ENCODE results near the gene ACOT4. TPM values are rescaled to one million over a fixed set of nuclear protein-coding genes. Genes with fewer than 3 reads are reported as not detected.

ACOT4 gene
- 1.9 to 2.4 TPM (median 2.0 TPM) in 5 replicates for total RNA-seq (2022; extraction: Qiagen RNA extraction; ENCODE audit: low read depth)

GRCh38 chr14:73591690-73592449 is at the start of gene ACOT4:
Gene ACOT4, plus strand, starts transcription at chr14:73591873. Its CDS starts 87 bp downstream, at chr14:73591960.

GRCh38 chr14:73569185-73569958 is 22.3 kb upstream of the ACOT4 start, which contains the start of gene ACOT2:
Gene ACOT2, plus strand, starts transcription at chr14:73569213. Its CDS starts 28 bp downstream, at chr14:73569241.

GRCh38 chr14:73612339-73613045 is 20.8 kb downstream of the ACOT4 start, which contains the start of gene ACOT6:
Gene ACOT6, plus strand, starts transcription at chr14:73612517. Its CDS starts 55 bp downstream, at chr14:73612572.

GRCh38 chr14:73644531-73645247 is 53.0 kb downstream of the ACOT4 start, which contains the start of gene DNAL1:
Gene DNAL1, plus strand, starts transcription at chr14:73644986. Its CDS starts 54 bp downstream, at chr14:73645040.

Other genes starting within 250 kb of the ACOT4 start
- gene NUMB, start 133.3 kb upstream of the ACOT4 start, total RNA-seq (2022; extraction: Qiagen RNA extraction; ENCODE audit: low read depth): 33.4 to 41.5 TPM (median 38.9 TPM) in 5 replicates
- 16.8 to 27.5 TPM (median 26.7 TPM) in 5 replicates for gene RIOX1, start 100.9 kb upstream of the ACOT4 start, total RNA-seq (2022; extraction: Qiagen RNA extraction; ENCODE audit: low read depth)
- gene ACOT1, start 54.7 kb upstream of the ACOT4 start, total RNA-seq (2022; extraction: Qiagen RNA extraction; ENCODE audit: low read depth): 5.7 to 7.8 TPM (median 6.7 TPM) in 5 replicates
- not detected in 5 replicates for gene HEATR4, start 32.9 kb upstream of the ACOT4 start, total RNA-seq (2022; extraction: Qiagen RNA extraction; ENCODE audit: low read depth)
- 38.7 to 54.0 TPM (median 52.6 TPM) in 5 replicates for gene ACOT2, start 22.7 kb upstream of the ACOT4 start, total RNA-seq (2022; extraction: Qiagen RNA extraction; ENCODE audit: low read depth)
- not detected in 5 replicates for gene ACOT6, start 20.6 kb downstream of the ACOT4 start, total RNA-seq (2022; extraction: Qiagen RNA extraction; ENCODE audit: low read depth)
- gene DNAL1, start 53.1 kb downstream of the ACOT4 start, total RNA-seq (2022; extraction: Qiagen RNA extraction; ENCODE audit: low read depth): 7.9 to 19.8 TPM (median 9.7 TPM) in 5 replicates
- 52.5 to 66.9 TPM (median 60.7 TPM) in 5 replicates for gene PNMA1, start 122.5 kb downstream of the ACOT4 start, total RNA-seq (2022; extraction: Qiagen RNA extraction; ENCODE audit: low read depth)

Data from A549 treated with ZK216348 at 1 μM for 4 hours (cell line).